ENCODE measurements around the gene MKLN1. TPM values are rescaled to one million over a fixed set of nuclear protein-coding genes. Genes with fewer than 3 reads are reported as not detected.

MKLN1 gene
- total RNA-seq, 4 donors from 2014 or later, result 39.4 to 74.4 (median 53.2) TPM

- DNase-seq, result no peak
- no peaks in the 10 kb centered on the region for H3K36me3 ChIP-seq
- TF ChIP-seq POLR2A (IDR thresholded peaks at IDR 0.05) (no peak), CTCF (IDR thresholded peaks at IDR 0.05) (no peak)
- H3K27me3 ChIP-seq, result no peaks in the 10 kb centered on the region
- no peak overlapping the region for H3K27ac ChIP-seq
- no peaks in the 10 kb centered on the region for H3K9me3 ChIP-seq
- peaks cover 0 to 34% (median 2%) of the 10 kb centered on the region in 4 donors for H3K4me1 ChIP-seq
- H3K4me3 ChIP-seq, result no peak overlapping the region
These were observed 28.5 kb downstream of the MKLN1 start for GRCh38 chr7:131355917-131356777.

- no peak for DNase-seq
- H3K9me3 ChIP-seq, result no peaks in the 10 kb centered on the region
- H3K27ac ChIP-seq, result no peak overlapping the region
- no peaks in the 10 kb centered on the region for H3K27me3 ChIP-seq
- no peak overlapping the region for H3K4me3 ChIP-seq
- peaks cover 0 to 34% (median 2%) of the 10 kb centered on the region in 4 donors for H3K4me1 ChIP-seq
- TF ChIP-seq POLR2A (IDR thresholded peaks at IDR 0.05) (no peak), CTCF (IDR thresholded peaks at IDR 0.05) (no peak)
- H3K36me3 ChIP-seq, result no peaks in the 10 kb centered on the region
These were observed 29.7 kb downstream of the MKLN1 start for GRCh38 chr7:131357282-131357880.

- TF ChIP-seq POLR2A (IDR thresholded peaks at IDR 0.05) (no peak), CTCF (IDR thresholded peaks at IDR 0.05) (no peak)
- Histone ChIP-seq H3K27me3 (no peaks in the 10 kb centered on the region), H3K9me3 (no peaks in the 10 kb centered on the region), H3K27ac (no peak overlapping the region), H3K36me3 (no peaks in the 10 kb centered on the region), H3K4me1 (peaks cover 0 to 39% (median 2%) of the 10 kb centered on the region in 4 donors), H3K4me3 (no peak overlapping the region)
- DNase-seq, result no peak
These were observed 31.0 kb downstream of the MKLN1 start for GRCh38 chr7:131358636-131359035.

- Histone ChIP-seq H3K27me3 (no peaks in the 10 kb centered on the region), H3K4me1 (peaks cover 0 to 39% (median 2%) of the 10 kb centered on the region in 4 donors), H3K9me3 (no peaks in the 10 kb centered on the region), H3K4me3 (no peak overlapping the region), H3K36me3 (no peaks in the 10 kb centered on the region), H3K27ac (peak overlapping the region in 1 of 4 donors; percentile 0)
- DNase-seq, result no peak
- TF ChIP-seq POLR2A (IDR thresholded peaks at IDR 0.05) (no peak), CTCF (IDR thresholded peaks at IDR 0.05) (no peak)
These were observed 31.6 kb downstream of the MKLN1 start for GRCh38 chr7:131359136-131359776.

GRCh38 chr7:131363719-131364118 lies 36.0 kb downstream of the MKLN1 start:
- Histone ChIP-seq H3K4me1 (peaks cover 0 to 13% (median 2%) of the 10 kb centered on the region in 4 donors), H3K4me3 (no peak overlapping the region), H3K27ac (no peak overlapping the region), H3K36me3 (no peaks in the 10 kb centered on the region), H3K27me3 (no peaks in the 10 kb centered on the region), H3K9me3 (no peaks in the 10 kb centered on the region)
- no peak for TF ChIP-seq CTCF (IDR thresholded peaks at IDR 0.05)
- no peak for TF ChIP-seq POLR2A (IDR thresholded peaks at IDR 0.05)
- no peak for DNase-seq

All from Peyer's patch (tissue), 4 donors.